ENCODE data around the gene MAK. TPM values are rescaled to one million over a fixed set of nuclear protein-coding genes. Genes with fewer than 3 reads are reported as not detected.

Gene MAK
- total and polyA plus RNA-seq, 2 of the 13 experiments (the other 11 are each of a cell fraction or from before 2014, with no cell fraction given), result 0.04 TPM; not detected in 1

GRCh38 chr6:10722820-10723566 is 115.3 kb downstream of the MAK start, which contains the start of gene TMEM14C (continued):
- TF ChIP-seq NCOA1 (CRISPR knock-in tag; IDR thresholded peaks at IDR 0.05), result no peak
- TF ChIP-seq, protein P1, sequence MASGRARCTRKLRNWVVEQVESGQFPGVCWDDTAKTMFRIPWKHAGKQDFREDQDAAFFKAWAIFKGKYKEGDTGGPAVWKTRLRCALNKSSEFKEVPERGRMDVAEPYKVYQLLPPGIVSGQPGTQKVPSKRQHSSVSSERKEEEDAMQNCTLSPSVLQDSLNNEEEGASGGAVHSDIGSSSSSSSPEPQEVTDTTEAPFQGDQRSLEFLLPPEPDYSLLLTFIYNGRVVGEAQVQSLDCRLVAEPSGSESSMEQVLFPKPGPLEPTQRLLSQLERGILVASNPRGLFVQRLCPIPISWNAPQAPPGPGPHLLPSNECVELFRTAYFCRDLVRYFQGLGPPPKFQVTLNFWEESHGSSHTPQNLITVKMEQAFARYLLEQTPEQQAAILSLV (CRISPR knock-in tag; IDR thresholded peaks at IDR 0.05; ENCODE audit: borderline replicate concordance), result peak; percentile 99
- no peak for TF ChIP-seq FIP1L1 (IDR thresholded peaks at IDR 0.05; ENCODE audit: borderline replicate concordance, insufficient read depth, low read depth, low read length)
- peak; percentile 96 for TF ChIP-seq ZNF792 (CRISPR knock-in tag; IDR thresholded peaks at IDR 0.05)
- TF ChIP-seq GABPB1 (CRISPR knock-in tag; IDR thresholded peaks at IDR 0.05), result peak; percentile 95
- TF ChIP-seq, protein P2, sequence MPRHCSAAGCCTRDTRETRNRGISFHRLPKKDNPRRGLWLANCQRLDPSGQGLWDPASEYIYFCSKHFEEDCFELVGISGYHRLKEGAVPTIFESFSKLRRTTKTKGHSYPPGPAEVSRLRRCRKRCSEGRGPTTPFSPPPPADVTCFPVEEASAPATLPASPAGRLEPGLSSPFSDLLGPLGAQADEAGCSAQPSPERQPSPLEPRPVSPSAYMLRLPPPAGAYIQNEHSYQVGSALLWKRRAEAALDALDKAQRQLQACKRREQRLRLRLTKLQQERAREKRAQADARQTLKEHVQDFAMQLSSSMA (CRISPR knock-in tag; IDR thresholded peaks at IDR 0.05), result peak; percentile 96
- TF ChIP-seq PPARG (CRISPR knock-in tag; conservative IDR thresholded peaks at IDR 0.05), result peak; percentile 74
- TF ChIP-seq ZNF687 (CRISPR knock-in tag; IDR thresholded peaks at IDR 0.05), result peak; percentile 99
- peak; percentile 66; the same call in 1 of the 2 replicates for TF ChIP-seq RELA (CRISPR knock-in tag; IDR thresholded peaks at IDR 0.05)
- TF ChIP-seq, protein P3, sequence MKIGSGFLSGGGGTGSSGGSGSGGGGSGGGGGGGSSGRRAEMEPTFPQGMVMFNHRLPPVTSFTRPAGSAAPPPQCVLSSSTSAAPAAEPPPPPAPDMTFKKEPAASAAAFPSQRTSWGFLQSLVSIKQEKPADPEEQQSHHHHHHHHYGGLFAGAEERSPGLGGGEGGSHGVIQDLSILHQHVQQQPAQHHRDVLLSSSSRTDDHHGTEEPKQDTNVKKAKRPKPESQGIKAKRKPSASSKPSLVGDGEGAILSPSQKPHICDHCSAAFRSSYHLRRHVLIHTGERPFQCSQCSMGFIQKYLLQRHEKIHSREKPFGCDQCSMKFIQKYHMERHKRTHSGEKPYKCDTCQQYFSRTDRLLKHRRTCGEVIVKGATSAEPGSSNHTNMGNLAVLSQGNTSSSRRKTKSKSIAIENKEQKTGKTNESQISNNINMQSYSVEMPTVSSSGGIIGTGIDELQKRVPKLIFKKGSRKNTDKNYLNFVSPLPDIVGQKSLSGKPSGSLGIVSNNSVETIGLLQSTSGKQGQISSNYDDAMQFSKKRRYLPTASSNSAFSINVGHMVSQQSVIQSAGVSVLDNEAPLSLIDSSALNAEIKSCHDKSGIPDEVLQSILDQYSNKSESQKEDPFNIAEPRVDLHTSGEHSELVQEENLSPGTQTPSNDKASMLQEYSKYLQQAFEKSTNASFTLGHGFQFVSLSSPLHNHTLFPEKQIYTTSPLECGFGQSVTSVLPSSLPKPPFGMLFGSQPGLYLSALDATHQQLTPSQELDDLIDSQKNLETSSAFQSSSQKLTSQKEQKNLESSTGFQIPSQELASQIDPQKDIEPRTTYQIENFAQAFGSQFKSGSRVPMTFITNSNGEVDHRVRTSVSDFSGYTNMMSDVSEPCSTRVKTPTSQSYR (CRISPR knock-in tag; IDR thresholded peaks at IDR 0.05; ENCODE audit: borderline replicate concordance), result no peak
- TF ChIP-seq, protein P4, sequence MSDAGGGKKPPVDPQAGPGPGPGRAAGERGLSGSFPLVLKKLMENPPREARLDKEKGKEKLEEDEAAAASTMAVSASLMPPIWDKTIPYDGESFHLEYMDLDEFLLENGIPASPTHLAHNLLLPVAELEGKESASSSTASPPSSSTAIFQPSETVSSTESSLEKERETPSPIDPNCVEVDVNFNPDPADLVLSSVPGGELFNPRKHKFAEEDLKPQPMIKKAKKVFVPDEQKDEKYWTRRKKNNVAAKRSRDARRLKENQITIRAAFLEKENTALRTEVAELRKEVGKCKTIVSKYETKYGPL (CRISPR knock-in tag; IDR thresholded peaks at IDR 0.05), result no peak; the same call in 1 of the 2 replicates
- TF ChIP-seq SMARCC2 (IDR thresholded peaks at IDR 0.05), result no peak
- no peak for TF ChIP-seq SRF (IDR thresholded peaks at IDR 0.05; ENCODE audit: low read depth, low read length)
- TF ChIP-seq ZIK1 (CRISPR knock-in tag; IDR thresholded peaks at IDR 0.05; ENCODE audit: borderline replicate concordance, low read depth), result peak; percentile 89
- TF ChIP-seq KLF9 (CRISPR knock-in tag; IDR thresholded peaks at IDR 0.05; ENCODE audit: low read depth), result peak; percentile 92; the same call in 1 of the 2 replicates
- no peak for TF ChIP-seq NR1H2 (CRISPR knock-in tag; IDR thresholded peaks at IDR 0.05; ENCODE audit: borderline replicate concordance, low read depth)
- TF ChIP-seq ZNF121 (CRISPR knock-in tag; IDR thresholded peaks at IDR 0.05), result peak; percentile 90
